Smooth muscle cell of the brain vasculature (primary cell): ENCODE data around the gene CD86.
"Not testable (repeated sequence)": the region's sequence is repeated elsewhere in the genome, so short reads cannot be mapped to it uniquely, and the experiment has no call there.

ENCODE experiments used
- DNase-seq: peaks from one replicate; pipeline ENCODE4 v3.0.0-alpha.2; 2012; ENCODE audit warnings: low read depth, low spot score

Gene CD86, protein sequence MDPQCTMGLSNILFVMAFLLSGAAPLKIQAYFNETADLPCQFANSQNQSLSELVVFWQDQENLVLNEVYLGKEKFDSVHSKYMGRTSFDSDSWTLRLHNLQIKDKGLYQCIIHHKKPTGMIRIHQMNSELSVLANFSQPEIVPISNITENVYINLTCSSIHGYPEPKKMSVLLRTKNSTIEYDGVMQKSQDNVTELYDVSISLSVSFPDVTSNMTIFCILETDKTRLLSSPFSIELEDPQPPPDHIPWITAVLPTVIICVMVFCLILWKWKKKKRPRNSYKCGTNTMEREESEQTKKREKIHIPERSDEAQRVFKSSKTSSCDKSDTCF

GRCh38 chr3:122055215-122055614, at the start of gene CD86:
Gene CD86, plus strand, starts transcription at chr3:122055362. Its CDS starts 128 bp downstream, at chr3:122055490.
- DNase-seq = no peak

DNA sequence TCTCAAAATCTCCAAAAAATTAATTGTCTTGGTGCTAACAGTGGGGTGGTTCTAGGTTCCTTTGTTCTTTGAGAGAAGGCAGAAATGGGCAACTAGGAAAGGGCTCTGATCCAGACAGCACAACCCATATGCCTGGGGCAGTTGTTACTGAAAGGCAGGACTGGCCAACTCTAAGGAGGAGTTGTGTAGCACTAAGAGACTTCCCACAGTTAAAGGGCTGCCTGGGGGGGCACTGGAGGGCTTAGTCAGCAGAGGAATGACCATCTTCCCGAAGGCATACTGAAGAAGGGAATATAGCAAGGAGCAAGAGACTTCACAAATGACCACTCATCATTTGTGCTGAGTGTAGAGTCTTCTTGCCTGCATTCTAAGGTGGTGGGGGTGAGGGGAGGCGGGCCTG, 48.9 kb upstream of the CD86 start:
- no peak for DNase-seq

DNA sequence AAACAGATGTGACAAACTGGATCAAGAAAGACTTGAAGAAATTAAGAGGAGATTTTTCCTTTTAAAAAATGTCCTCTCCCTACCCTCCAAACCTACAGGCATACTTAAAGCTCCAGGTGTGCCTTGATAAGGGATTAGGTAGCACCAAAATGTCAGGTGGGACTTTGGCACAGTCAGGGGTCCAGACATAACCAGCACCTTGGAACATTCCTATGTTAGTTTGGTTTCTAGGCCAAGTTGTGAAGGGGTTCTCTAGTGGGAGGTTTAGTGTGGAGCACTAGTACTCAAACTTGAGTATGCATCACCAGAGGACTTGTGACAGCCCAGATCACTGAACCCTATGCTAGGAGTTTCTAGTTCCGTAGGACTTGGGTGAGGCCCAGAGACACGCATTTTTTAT, 47.0 kb upstream of the CD86 start:
- no peak for DNase-seq

GRCh38 chr3:122010506-122010905, 44.7 kb upstream of the CD86 start:
- no peak for DNase-seq

DNA sequence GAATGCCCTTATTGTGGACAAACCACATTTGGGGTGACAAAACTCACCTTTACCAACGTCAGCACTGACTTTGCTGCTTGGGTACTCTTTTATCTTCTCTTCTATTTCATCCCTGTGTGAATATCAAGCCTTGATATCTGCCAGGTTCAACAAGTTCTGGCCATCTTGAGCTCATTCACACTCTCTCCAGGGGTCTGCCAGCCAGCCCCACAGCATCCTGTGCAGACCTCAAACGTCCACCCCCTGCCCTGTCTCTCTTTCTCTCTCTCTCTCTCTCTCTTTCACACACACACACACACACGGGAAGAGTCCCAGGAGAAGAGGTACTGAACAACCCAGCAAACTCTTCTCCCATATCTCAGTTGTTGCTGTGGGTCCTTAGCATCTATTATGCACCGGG, 43.8 kb upstream of the CD86 start:
- DNase-seq = no peak

DNA sequence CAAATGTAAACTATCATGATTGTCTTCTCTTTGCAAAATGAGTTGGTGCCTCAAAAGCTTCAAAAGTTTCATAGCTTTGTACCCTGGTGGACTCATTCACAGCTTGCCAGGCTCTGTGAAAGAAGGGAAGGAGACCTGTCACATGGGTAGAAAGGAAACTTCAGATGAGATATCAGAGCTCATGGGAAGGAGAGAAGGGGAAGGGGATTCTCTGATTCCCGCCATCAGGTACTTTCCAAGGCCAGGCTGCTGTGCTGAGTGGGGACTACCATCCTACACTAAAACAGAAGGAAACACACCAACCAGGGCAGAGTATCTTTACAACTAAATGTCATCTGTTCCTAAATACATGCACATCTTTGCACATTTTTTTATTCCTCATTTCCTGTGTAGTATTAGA, 42.3 kb upstream of the CD86 start:
- no peak for DNase-seq

- no peak for DNase-seq
These were observed 41.7 kb upstream of the CD86 start for GRCh38 chr3:122013448-122013925.

- no peak for DNase-seq
These were observed 40.4 kb upstream of the CD86 start for GRCh38 chr3:122014741-122015140.

- no peak for DNase-seq
These were observed 35.7 kb upstream of the CD86 start for GRCh38 chr3:122019493-122019892.

DNA sequence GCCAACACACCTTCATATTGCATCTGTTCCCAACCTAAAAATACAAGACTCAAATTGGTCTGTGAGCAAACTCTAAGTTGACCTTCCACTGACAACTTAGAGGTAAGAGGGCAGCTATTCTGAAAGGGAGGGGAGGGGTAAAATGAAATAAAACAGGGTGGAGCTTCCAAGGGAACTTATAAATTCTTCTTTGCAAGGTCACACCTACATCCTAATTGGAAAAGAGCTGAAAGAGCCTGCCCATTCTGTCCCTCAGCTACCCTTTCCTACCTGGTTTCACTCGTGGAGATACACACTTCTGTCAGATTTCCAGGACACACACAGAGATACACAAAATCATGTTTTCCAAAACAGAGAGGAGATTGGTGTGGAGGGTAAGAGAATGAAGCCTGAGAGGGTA, 34.1 kb upstream of the CD86 start:
- no peak for DNase-seq

- no peak for DNase-seq
These were observed 33.3 kb upstream of the CD86 start, which contains the start of gene ILDR1 for GRCh38 chr3:122021811-122022401. Gene ILDR1, minus strand, starts transcription at chr3:122022247. Its CDS starts 170 bp downstream, at chr3:122022077.

DNA sequence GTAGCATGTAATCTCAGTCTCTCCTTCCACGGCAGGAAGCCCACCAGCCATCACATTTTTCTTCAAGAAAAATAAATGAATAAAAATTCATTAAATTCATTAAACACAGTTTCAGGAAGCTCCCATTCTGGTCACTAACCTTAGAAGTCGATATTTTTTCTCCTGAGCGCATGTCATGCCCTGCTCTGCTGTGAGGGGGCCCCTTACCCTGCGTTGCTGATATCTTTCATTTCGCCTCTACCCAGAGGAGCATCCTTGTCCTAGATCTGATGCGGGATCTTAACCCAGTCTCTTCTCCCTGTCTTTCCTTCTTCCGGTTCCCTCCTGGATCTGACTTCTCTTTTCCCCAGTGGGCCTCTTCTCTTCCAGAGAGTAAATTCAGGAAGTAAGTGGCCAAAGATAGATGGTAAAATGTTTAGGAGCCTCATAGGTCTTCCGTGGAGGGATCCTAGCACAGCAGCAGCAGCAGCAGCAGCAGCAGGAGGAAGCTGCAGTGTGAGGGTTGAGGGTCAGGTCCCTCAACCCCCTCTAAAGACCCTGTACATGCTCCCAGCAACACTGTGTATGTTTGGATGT, 31.7 kb upstream of the CD86 start:
- DNase-seq = no peak

- DNase-seq = no peak
These were observed 30.4 kb upstream of the CD86 start for GRCh38 chr3:122024800-122025199.

DNA sequence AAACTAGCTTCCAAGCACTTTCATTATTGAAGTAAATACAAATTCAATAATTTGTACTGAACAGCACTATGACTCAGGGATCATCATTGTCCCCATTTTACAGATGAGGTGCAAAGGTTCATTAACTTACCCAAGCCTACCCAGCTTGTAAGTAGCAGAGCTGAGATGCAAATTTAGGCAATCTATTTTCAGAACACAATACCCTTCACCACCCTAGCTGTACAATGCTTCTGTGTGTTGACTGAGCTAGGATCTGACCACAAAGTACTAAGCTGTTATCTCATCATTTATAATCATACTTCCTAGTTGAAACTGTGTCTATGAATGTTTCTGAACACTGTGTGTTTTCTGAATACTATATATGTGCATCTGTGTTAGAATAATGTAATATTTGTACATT, 29.9 kb upstream of the CD86 start:
- DNase-seq = no peak

DNA sequence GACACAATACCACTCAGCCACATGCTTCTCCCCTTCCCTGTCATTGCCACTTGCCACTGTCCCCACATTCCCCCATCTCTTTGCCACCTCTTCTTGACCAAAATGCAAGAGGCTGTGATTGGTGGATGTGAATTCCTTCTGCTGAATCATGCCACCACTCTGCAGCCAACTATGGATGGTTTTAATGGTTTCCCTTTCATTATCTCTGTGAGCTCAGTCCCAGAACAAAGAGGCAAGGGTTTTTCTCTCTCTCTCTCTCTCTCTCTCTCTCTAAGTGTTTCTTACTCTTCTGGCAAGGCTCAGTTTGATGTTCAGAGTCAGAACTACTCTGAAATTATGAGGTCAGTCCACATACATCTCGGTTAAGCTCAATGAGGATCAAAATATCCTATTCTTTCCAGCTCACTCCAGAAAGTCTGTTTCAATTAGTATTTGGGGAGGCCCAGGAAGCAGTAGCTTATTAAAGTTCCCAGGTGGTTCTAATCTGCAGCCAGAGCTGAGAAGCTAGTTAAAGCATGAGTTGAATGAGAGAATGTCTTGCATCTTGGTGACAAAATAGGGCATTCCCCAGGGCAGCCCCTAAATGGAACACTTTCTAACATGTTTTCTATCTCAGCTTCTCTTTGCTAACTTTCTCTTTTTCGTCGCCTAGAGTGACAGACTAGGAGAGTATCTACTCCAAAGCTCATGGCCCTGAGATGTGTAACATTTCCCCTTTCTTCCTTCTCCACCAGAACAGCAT, 24.6 kb upstream of the CD86 start:
- DNase-seq = no peak

GRCh38 chr3:122031123-122031468, 24.1 kb upstream of the CD86 start:
- DNase-seq = no peak

DNA sequence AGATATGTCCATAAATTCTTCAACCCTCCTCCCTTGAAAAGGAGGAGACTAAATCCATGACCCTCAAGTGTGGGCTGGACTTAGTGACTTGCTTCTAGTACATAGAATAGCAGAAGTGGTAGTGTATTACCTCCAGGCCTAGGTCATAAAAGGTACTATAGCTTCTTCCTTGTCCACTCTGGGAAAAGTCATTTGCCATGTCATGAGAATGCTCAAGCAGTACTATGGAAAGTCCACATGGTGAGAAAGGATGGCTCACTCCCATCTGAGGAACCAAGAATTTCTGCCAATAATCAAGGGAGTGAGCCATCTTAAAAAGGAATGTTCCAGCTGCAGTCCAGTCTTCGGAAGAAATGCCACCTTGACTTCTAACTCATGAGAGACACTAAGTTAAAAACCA, 22.6 kb upstream of the CD86 start:
- no peak for DNase-seq

DNA sequence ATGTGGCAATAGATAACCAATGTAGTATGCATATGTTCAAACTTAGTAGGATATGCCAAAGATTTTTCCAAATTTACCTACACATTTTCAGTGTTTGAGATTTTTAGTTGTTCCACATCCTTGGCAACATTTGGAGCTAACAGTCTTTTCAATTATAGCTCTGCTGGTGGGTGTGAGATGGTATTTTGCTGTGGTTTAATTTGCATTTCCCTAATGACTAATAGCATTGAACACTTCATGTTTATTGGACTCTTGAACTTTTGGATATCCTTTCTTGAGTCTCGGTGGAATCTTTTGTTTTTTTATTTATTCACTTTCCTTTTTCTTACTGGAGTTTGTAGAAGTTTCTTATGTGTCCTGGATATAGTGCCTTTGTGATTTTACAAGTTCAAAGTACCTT, 22.1 kb upstream of the CD86 start:
- no peak for DNase-seq

GRCh38 chr3:122047296-122047695, 7.9 kb upstream of the CD86 start:
- DNase-seq = not testable (repeated sequence)

- not testable (repeated sequence) for DNase-seq
These were observed 7.4 kb upstream of the CD86 start for GRCh38 chr3:122047773-122048172.

DNA sequence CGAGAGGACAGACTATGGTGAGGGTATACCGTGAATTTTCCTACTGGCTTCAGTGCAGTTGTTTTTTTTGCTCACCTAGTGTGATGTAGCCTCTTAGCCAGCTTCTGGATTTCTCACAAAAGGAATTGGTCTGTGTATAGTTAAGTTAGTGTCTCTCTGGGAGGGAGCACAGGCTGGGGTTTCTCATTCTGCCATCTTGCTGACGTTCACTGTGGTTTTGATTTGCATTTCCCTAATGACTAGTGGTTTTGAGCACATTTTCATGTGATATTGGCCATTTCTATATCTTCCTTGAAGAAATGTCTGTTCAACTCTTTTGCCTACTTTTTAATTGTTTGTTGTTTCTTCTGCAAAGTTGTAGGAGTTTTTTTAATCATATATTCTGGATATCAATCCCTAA, 2.2 kb upstream of the CD86 start:
- DNase-seq = no peak

GRCh38 chr3:122057671-122058070, 2.5 kb downstream of the CD86 start:
- no peak for DNase-seq
